Thyroid gland (tissue), 4 donors: ENCODE measurements around the gene BCL2.

ENCODE experiments used
- CTCF ChIP-seq, 6 experiments: fragments of 200-600 bp in 3 of 6; fragments of 450-650 bp in 3 of 6; sonication (generic) in 3 of 6; IDR thresholded peaks; one replicate each; pipeline ENCODE4 v1.5.1; 2016 to 2019; ENCODE audit warnings: antibody characterized with exemption in 6 of 6, mild to moderate bottlenecking in 2 of 6, inconsistent platforms in 1 of 6, moderate library complexity in 1 of 6
- POLR2A ChIP-seq, 2 donors: fragments of 450-650 bp; IDR thresholded peaks; one replicate each; pipeline ENCODE4 v1.6.1; 2017; ENCODE audit warnings: antibody characterized with exemption in 2 of 2, mild to moderate bottlenecking in 2 of 2, moderate library complexity in 1 of 2

- TF ChIP-seq CTCF (IDR thresholded peaks at IDR 0.05) (no peak), POLR2A (IDR thresholded peaks at IDR 0.05) (no peak)
Observed at GRCh38 chr18:63083555-63083954, 236.0 kb downstream of the BCL2 start.
